ENCODE results near the gene SCN1B. TPM values are rescaled to one million over a fixed set of nuclear protein-coding genes. Genes with fewer than 3 reads are reported as not detected.

SCN1B gene
- total RNA-seq, 120 experiments from 2014 or later, result 65.9 to 457 (median 199) TPM

Other genes starting within 250 kb of the SCN1B start
- gene ZNF30, start 103.6 kb upstream of the SCN1B start, total RNA-seq, result 10 to 100 TPM in 30 of 120 experiments, 1 to 10 TPM in 90; 4.8 to 17.3 (median 8.4) TPM
- gene ZNF792, start 66.2 kb upstream of the SCN1B start, total RNA-seq, result 1 to 10 TPM; 2.3 to 7.1 (median 4.5) TPM
- 10 to 100 TPM; 38.8 to 93.6 (median 54.7) TPM for gene GRAMD1A, start 30.1 kb upstream of the SCN1B start, total RNA-seq
- gene HPN, start 11.3 kb downstream of the SCN1B start, total RNA-seq, result 10 to 100 TPM in 11 of 120 experiments, 1 to 10 TPM in 109; 1.0 to 16.3 (median 6.0) TPM
- gene FXYD3, start 85.4 kb downstream of the SCN1B start, total RNA-seq, result 10 to 100 TPM in 2 of 120 experiments, 1 to 10 TPM in 110, under 1 TPM in 5, not detected in 3; 0.55 to 17.3 (median 3.3) TPM
- 100 to 1,000 TPM in 9 of 120 experiments, 10 to 100 TPM in 111; 44.4 to 136 (median 72.9) TPM for gene LGI4, start 104.6 kb downstream of the SCN1B start, total RNA-seq
- 100 to 1,000 TPM in 117 of 120 experiments, 10 to 100 TPM in 3; 86.4 to 482 (median 185) TPM for gene FXYD1, start 108.4 kb downstream of the SCN1B start, total RNA-seq
- gene FXYD7, start 112.8 kb downstream of the SCN1B start, total RNA-seq, result 100 to 1,000 TPM in 116 of 120 experiments, 10 to 100 TPM in 4; 72.7 to 214 (median 155) TPM
- gene FXYD5, start 124.3 kb downstream of the SCN1B start, total RNA-seq, result 10 to 100 TPM in 101 of 120 experiments, 1 to 10 TPM in 19; 5.8 to 36.4 (median 14.0) TPM
- gene FAM187B, start 198.3 kb downstream of the SCN1B start, total RNA-seq, result under 1 TPM in 3 of 120 experiments, not detected in 117; 0.53 to 0.62 (median 0.59) TPM
- 10 to 100 TPM in 26 of 120 experiments, 1 to 10 TPM in 94; 3.1 to 18.0 (median 7.6) TPM for gene LSR, start 218.5 kb downstream of the SCN1B start, total RNA-seq
- gene USF2, start 238.5 kb downstream of the SCN1B start, total RNA-seq, result 100 to 1,000 TPM; 141 to 299 (median 188) TPM

Measured in dorsolateral prefrontal cortex (tissue), 118 donors.